IPS-15b (cell line): Measurements from ENCODE around the gene ARHGEF10L.

Source experiments
- H3K27me3 ChIP-seq: one replicate; pipeline ENCODE4 v1.6.1; 2013; ENCODE audit warnings: low read length; ENCODE audit not compliant: control insufficient read depth, insufficient read depth
- H3K36me3 ChIP-seq: one replicate; pipeline ENCODE4 v1.6.1; 2013; ENCODE audit warnings: low read length; ENCODE audit not compliant: control insufficient read depth, insufficient read depth
- H3K4me1 ChIP-seq: one replicate; pipeline ENCODE4 v1.6.1; 2013; ENCODE audit warnings: mild to moderate bottlenecking, low read length; ENCODE audit not compliant: control insufficient read depth, insufficient read depth
- H3K4me3 ChIP-seq: one replicate; pipeline ENCODE4 v1.5.1; 2013; ENCODE audit warnings: low read depth, low read length
- H3K9ac ChIP-seq: one replicate; pipeline ENCODE4 v1.6.1; 2013; ENCODE audit warnings: low read depth, mild to moderate bottlenecking, low read length
- H3K9me3 ChIP-seq: one replicate; pipeline ENCODE4 v1.6.1; 2013; ENCODE audit warnings: mild to moderate bottlenecking, low read length; ENCODE audit not compliant: control insufficient read depth, insufficient read depth

Gene ARHGEF10L

DNA sequence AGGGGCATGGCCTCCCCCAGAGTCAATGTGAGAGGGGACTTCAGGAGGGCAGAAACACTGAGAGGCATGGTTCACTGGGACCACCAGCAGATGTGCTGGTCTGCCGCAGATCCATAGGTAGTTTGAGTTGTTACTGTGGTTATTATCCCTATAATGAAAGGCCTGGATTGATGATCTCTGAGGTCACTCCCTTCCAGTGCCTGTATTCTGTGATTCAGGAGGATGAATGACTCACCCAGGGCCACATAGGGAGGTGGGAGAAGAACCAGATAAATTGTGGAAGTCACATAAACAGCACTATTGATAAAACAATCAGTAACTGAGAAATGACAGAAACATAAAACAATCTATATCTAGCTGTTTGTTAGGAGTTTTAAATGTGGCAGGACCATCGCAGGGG, 193.0 kb downstream of the ARHGEF10L start:
- Histone ChIP-seq H3K4me3 (no peak overlapping the region), H3K4me1 (no peaks in the 10 kb centered on the region), H3K9me3 (no peaks in the 10 kb centered on the region), H3K27me3 (no peaks in the 10 kb centered on the region), H3K9ac (no peak overlapping the region), H3K36me3 (no peaks in the 10 kb centered on the region)

GRCh38 chr1:17733661-17734060, 194.2 kb downstream of the ARHGEF10L start:
- Histone ChIP-seq H3K36me3 (no peaks in the 10 kb centered on the region), H3K9me3 (no peaks in the 10 kb centered on the region), H3K4me3 (no peak overlapping the region), H3K27me3 (no peaks in the 10 kb centered on the region), H3K4me1 (no peaks in the 10 kb centered on the region), H3K9ac (no peak overlapping the region)

GRCh38 chr1:17734609-17735008, 195.1 kb downstream of the ARHGEF10L start:
- H3K4me1 ChIP-seq: no peaks in the 10 kb centered on the region
- no peak overlapping the region for H3K9ac ChIP-seq

GRCh38 chr1:17735348-17735747, 195.8 kb downstream of the ARHGEF10L start:
- Histone ChIP-seq H3K4me1 (no peaks in the 10 kb centered on the region), H3K36me3 (no peaks in the 10 kb centered on the region), H3K9me3 (no peaks in the 10 kb centered on the region), H3K9ac (no peak overlapping the region), H3K27me3 (no peaks in the 10 kb centered on the region), H3K4me3 (no peak overlapping the region)

More at GRCh38 chr1:17734609-17735008, 195.1 kb downstream of the ARHGEF10L start:
- H3K36me3 ChIP-seq: no peaks in the 10 kb centered on the region
- H3K4me3 ChIP-seq: no peak overlapping the region
- no peaks in the 10 kb centered on the region for H3K9me3 ChIP-seq
- no peaks in the 10 kb centered on the region for H3K27me3 ChIP-seq

GRCh38 chr1:17735793-17736192, 196.3 kb downstream of the ARHGEF10L start:
- Histone ChIP-seq H3K27me3 (no peaks in the 10 kb centered on the region), H3K36me3 (no peaks in the 10 kb centered on the region), H3K4me1 (no peaks in the 10 kb centered on the region), H3K9ac (no peak overlapping the region), H3K9me3 (no peaks in the 10 kb centered on the region), H3K4me3 (no peak overlapping the region)

DNA sequence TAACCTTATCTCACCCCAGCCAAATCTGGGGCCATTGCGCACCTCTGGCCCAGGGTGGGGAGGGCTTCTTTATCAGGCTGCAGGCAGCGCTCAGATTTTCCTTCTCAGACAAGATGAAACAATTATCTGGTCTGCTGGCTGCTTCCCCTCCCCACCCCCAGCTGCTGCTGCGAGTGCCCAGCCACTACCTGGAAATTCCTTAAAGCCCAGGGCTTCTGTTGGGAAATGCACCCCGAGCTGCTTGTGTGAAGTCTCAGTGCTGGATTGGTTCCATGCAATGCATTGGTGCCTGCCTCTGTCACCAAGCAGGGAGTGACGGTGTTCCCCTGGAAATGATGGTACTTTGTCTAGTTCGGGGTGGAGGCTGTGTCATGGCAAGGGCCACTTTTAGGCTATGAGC, 197.1 kb downstream of the ARHGEF10L start:
- H3K9ac ChIP-seq: no peak overlapping the region

GRCh38 chr1:17739050-17739449, 199.6 kb downstream of the ARHGEF10L start:
- no peaks in the 10 kb centered on the region for H3K27me3 ChIP-seq
- H3K9me3 ChIP-seq: no peaks in the 10 kb centered on the region
- H3K4me1 ChIP-seq: no peaks in the 10 kb centered on the region
- no peak overlapping the region for H3K9ac ChIP-seq
- no peaks in the 10 kb centered on the region for H3K36me3 ChIP-seq
- no peak overlapping the region for H3K4me3 ChIP-seq

More for the DNA sequence above, 197.1 kb downstream of the ARHGEF10L start:
- H3K4me1 ChIP-seq: no peaks in the 10 kb centered on the region
- H3K27me3 ChIP-seq: no peaks in the 10 kb centered on the region
- no peak overlapping the region for H3K4me3 ChIP-seq
- no peaks in the 10 kb centered on the region for H3K9me3 ChIP-seq
- no peaks in the 10 kb centered on the region for H3K36me3 ChIP-seq

DNA sequence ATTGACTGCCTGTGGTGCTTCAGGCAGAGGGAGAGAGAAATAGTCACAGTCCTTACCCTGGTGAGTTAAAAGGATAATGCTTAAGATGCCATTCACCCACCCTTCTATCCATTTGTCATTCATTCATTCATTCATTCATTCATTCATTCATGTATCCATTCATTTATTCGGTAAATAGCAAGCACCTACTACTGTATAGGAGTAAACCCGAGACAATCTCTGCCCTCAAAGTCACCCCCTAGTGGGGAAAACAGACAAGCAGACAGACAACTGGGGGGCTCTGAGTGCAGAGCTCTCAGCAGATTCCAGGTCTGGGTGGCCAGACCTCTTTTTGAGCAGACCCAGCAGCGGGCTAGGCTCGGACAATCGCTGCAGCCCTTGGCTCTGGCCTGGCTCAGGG, 201.6 kb downstream of the ARHGEF10L start:
- Histone ChIP-seq H3K4me3 (no peak overlapping the region), H3K9ac (no peak overlapping the region), H3K4me1 (no peaks in the 10 kb centered on the region), H3K9me3 (no peaks in the 10 kb centered on the region), H3K27me3 (no peaks in the 10 kb centered on the region), H3K36me3 (no peaks in the 10 kb centered on the region)

GRCh38 chr1:17742583-17742982, 203.1 kb downstream of the ARHGEF10L start:
- H3K9ac ChIP-seq: no peak overlapping the region
- no peaks in the 10 kb centered on the region for H3K27me3 ChIP-seq
- no peaks in the 10 kb centered on the region for H3K4me1 ChIP-seq
- H3K9me3 ChIP-seq: no peaks in the 10 kb centered on the region
- no peak overlapping the region for H3K4me3 ChIP-seq
- no peaks in the 10 kb centered on the region for H3K36me3 ChIP-seq

- no peaks in the 10 kb centered on the region for H3K9me3 ChIP-seq
- no peaks in the 10 kb centered on the region for H3K4me1 ChIP-seq
- no peak overlapping the region for H3K4me3 ChIP-seq
- H3K9ac ChIP-seq: no peak overlapping the region
- no peaks in the 10 kb centered on the region for H3K27me3 ChIP-seq
- no peaks in the 10 kb centered on the region for H3K36me3 ChIP-seq
These were observed 203.6 kb downstream of the ARHGEF10L start for GRCh38 chr1:17743008-17743647.

- Histone ChIP-seq H3K36me3 (no peaks in the 10 kb centered on the region), H3K9ac (no peak overlapping the region), H3K27me3 (no peaks in the 10 kb centered on the region), H3K4me3 (no peak overlapping the region), H3K9me3 (no peaks in the 10 kb centered on the region), H3K4me1 (no peaks in the 10 kb centered on the region)
These were observed 204.4 kb downstream of the ARHGEF10L start for GRCh38 chr1:17743925-17744324.

DNA sequence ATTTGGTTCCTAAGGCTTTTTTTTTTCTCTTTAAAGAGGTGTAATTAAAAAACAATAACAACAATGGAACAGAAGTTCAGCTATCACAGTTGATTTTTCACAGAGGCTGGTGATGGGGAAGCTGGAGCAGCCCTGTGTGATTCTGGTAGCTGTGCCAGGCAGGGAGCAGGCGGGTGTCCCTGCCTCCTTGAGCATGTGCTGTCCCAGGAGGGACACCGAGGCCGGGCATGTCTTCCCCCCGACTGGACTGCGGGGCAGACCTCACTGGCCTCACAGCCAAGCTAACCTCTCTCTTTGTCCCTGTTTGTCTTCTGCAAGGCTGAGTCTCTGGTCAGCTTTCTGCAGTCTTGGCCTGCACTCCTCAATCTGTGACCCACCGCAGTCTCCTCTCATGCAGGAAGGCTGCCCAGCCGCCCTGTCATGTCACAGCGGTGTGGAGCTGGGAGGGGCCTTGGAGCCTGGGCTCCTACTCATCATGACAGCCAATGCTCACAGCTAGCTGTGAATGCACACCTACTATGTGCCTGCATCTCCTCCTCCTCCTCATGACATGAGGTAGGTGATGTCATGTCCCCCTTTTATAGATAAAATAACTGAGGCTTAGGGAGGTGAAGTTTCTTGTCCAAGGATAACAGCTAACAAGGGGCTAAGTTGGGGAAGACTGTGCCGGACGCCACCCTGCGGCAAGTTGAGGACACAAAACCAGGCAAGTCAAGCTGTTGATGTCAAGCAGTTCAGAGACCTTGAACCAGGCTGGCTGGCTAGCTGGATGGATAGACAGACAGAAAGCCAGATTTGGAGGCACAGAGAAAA, 205.4 kb downstream of the ARHGEF10L start:
- no peaks in the 10 kb centered on the region for H3K27me3 ChIP-seq
- no peak overlapping the region for H3K4me3 ChIP-seq
- H3K9me3 ChIP-seq: no peaks in the 10 kb centered on the region
- H3K4me1 ChIP-seq: no peaks in the 10 kb centered on the region
- no peaks in the 10 kb centered on the region for H3K36me3 ChIP-seq
- no peak overlapping the region for H3K9ac ChIP-seq
